HCT116 (cell line): ENCODE results near the gene ATP1A1. TPM values are rescaled to one million over a fixed set of nuclear protein-coding genes. Genes with fewer than 3 reads are reported as not detected.

Source experiments
- ATAC-seq: fragments of 200-7000 bp; cut with Tn5 transposase; 2 replicates; pipeline ENCODE4 v1.9.1; 2020; ENCODE audit warnings: mild to moderate bottlenecking, moderate library complexity
- BruUV-seq: library from RNA; stranded (reverse); fragments of 400-500 nt; replicated peaks from 2 replicates; lab custom pipeline; 2021; lab: Mats Ljungman, UMichigan
- CTCF ChIA-PET: fragments of 300-600 bp; sonication (Branson Sonifier 250); formaldehyde crosslinking; loops from one replicate; lab custom pipeline; 2021; ENCODE audit warnings: antibody characterized with exemption; lab: Charles Lee
- POLR2A ChIA-PET: fragments of 300-600, 350-600 bp; sonication (Branson Sonifier 250); formaldehyde crosslinking; loops from one replicate; lab custom pipeline; 2021; ENCODE audit warnings: antibody characterized with exemption; lab: Charles Lee
- RAD21 ChIA-PET, 2 experiments: fragments of 300-600 bp; sonication (Branson Sonifier 250); formaldehyde crosslinking; loops; one replicate each; lab custom pipeline; 2023; ENCODE audit warnings: low total read pairs in 2 of 2; ENCODE audit not compliant: uncharacterized antibody in 2 of 2, unreplicated experiment in 2 of 2, low non-redundant PET in 1 of 2; lab: Charles Lee
- DNase-seq: peaks from one replicate; pipeline ENCODE4 v3.0.0-alpha.2; 2010; ENCODE audit warnings: low read depth, low spot score
- H2AFZ ChIP-seq: fragments of 200-600 bp; shearing (Covaris generic), sonication (generic); 2 replicates; pipeline ENCODE4 v1.6.1; 2017; ENCODE audit warnings: low read depth, mixed run types, mixed read lengths, antibody characterized with exemption, low read length; ENCODE audit not compliant: poor library complexity, severe bottlenecking
- H3K27ac ChIP-seq: 2 replicates; pipeline ENCODE4 v1.5.1; 2012; ENCODE audit warnings: low read depth, low read length
- H3K27me3 ChIP-seq: fragments of 200-600 bp; sonication (generic); 2 replicates; pipeline ENCODE4 v1.6.1; 2016; ENCODE audit warnings: mixed run types, low read length, mixed read lengths; ENCODE audit not compliant: insufficient read depth
- H3K36me3 ChIP-seq, 2 experiments: fragments of 200-500 bp in 1 of 2; fragments of 200-600 bp in 1 of 2; sonication (Bioruptor generic) in 1 of 2; sonication (generic) in 1 of 2; 2 replicates each; pipeline versions ENCODE4 v1.5.1 to v1.6.1; 2014 to 2016; ENCODE audit warnings: low read length in 2 of 2, inconsistent platforms in 1 of 2, mixed read lengths in 1 of 2, mixed run types in 1 of 2; ENCODE audit not compliant: insufficient read depth in 2 of 2, control insufficient read depth in 1 of 2
- H3K4me1 ChIP-seq, 2 experiments: fragments of 200-600 bp in 1 of 2; sonication (generic) in 1 of 2; 2 replicates each; pipeline versions ENCODE4 v1.5.1 to v1.6.1; 2012 to 2017; ENCODE audit warnings: low read length in 2 of 2, inconsistent platforms in 1 of 2, mild to moderate bottlenecking in 1 of 2, mixed read lengths in 1 of 2, mixed run types in 1 of 2, moderate library complexity in 1 of 2; ENCODE audit not compliant: insufficient read depth in 2 of 2, control insufficient read depth in 1 of 2
- H3K4me2 ChIP-seq: fragments of 200-600 bp; sonication (generic); 2 replicates; pipeline ENCODE4 v1.6.1; 2017; ENCODE audit warnings: mixed run types, low read length, mixed read lengths
- H3K4me3 ChIP-seq, 2 experiments: fragments of 200-600 bp in 1 of 2; sonication (generic) in 1 of 2; replicated peaks in 1 of 2; 2 replicates each; pipeline ENCODE4 v1.5.1; 2011 to 2016; ENCODE audit warnings: low read length in 2 of 2, control low read depth in 1 of 2, low read depth in 1 of 2, mild to moderate bottlenecking in 1 of 2, mixed read lengths in 1 of 2, mixed run types in 1 of 2
- H3K79me2 ChIP-seq: fragments of 200-600 bp; sonication (generic); 2 replicates; pipeline ENCODE4 v1.6.1; 2017; ENCODE audit warnings: mild to moderate bottlenecking, mixed run types, low read length, moderate library complexity, mixed read lengths; ENCODE audit not compliant: insufficient read depth
- H3K9ac ChIP-seq: fragments of 200-600 bp; sonication (generic); 2 replicates; pipeline ENCODE4 v1.6.1; 2016; ENCODE audit warnings: low read length, mixed read lengths
- H3K9me2 ChIP-seq: fragments of 200-600 bp; sonication (generic), shearing (Covaris generic); 2 replicates; pipeline ENCODE4 v1.6.1; 2017; ENCODE audit warnings: mixed run types, mild to moderate bottlenecking, moderate library complexity; ENCODE audit not compliant: insufficient read depth
- H3K9me3 ChIP-seq, 2 experiments: fragments of 200-500 bp in 1 of 2; fragments of 200-600 bp in 1 of 2; sonication (Bioruptor generic) in 1 of 2; sonication (generic) in 1 of 2; 2 replicates each; pipeline ENCODE4 v1.6.1; 2014 to 2017; ENCODE audit warnings: low read length in 2 of 2, mixed read lengths in 2 of 2, inconsistent platforms in 1 of 2, low read depth in 1 of 2, mild to moderate bottlenecking in 1 of 2, mixed run types in 1 of 2, moderate library complexity in 1 of 2; ENCODE audit not compliant: control insufficient read depth in 1 of 2, insufficient read depth in 1 of 2
- H4K20me1 ChIP-seq: fragments of 200-600 bp; sonication (generic), shearing (Covaris generic); 2 replicates; pipeline ENCODE4 v1.6.1; 2017; ENCODE audit warnings: mixed run types, mild to moderate bottlenecking, moderate library complexity; ENCODE audit not compliant: insufficient read depth
- CBX3 ChIP-seq: IDR thresholded peaks from 2 replicates; pipeline ENCODE4 v1.6.1; 2012; ENCODE audit warnings: low read depth
- CTCF ChIP-seq, 3 experiments: fragments of 200-600 bp in 1 of 3; sonication (generic) in 1 of 3; IDR thresholded peaks in 2 of 3; conservative IDR thresholded peaks in 1 of 3; 2 replicates each; pipeline ENCODE4 v1.5.1; 2012 to 2017; ENCODE audit warnings: low read depth in 2 of 3, low read length in 2 of 3, antibody characterized with exemption in 1 of 3, borderline replicate concordance in 1 of 3, control low read depth in 1 of 3, mild to moderate bottlenecking in 1 of 3, mixed read lengths in 1 of 3, mixed run types in 1 of 3, moderate library complexity in 1 of 3; ENCODE audit not compliant: insufficient read depth in 1 of 3
- FOSL1 ChIP-seq: IDR thresholded peaks from 2 replicates; pipeline ENCODE4 v1.6.1; 2012; ENCODE audit warnings: low read depth
- JUND ChIP-seq: IDR thresholded peaks from 2 replicates; pipeline ENCODE4 v1.6.1; 2012
- MAX ChIP-seq: IDR thresholded peaks from 2 replicates; pipeline ENCODE4 v1.6.1; 2012
- POLR2A ChIP-seq: IDR thresholded peaks from 2 replicates; pipeline ENCODE4 v1.7.0; 2011; ENCODE audit warnings: borderline replicate concordance; ENCODE audit not compliant: insufficient read depth, insufficient read length; ENCODE audit errors: extremely low read depth
- RAD21 ChIP-seq: IDR thresholded peaks from 2 replicates; pipeline ENCODE4 v1.6.1; 2012; ENCODE audit warnings: low read depth, mild to moderate bottlenecking
- REST ChIP-seq: IDR thresholded peaks from 2 replicates; pipeline ENCODE4 v1.6.1; 2012; ENCODE audit warnings: low read depth
- SRF ChIP-seq: IDR thresholded peaks from 2 replicates; pipeline ENCODE4 v1.6.1; 2012; ENCODE audit warnings: low read depth
- TCF7L2 ChIP-seq: IDR thresholded peaks from 2 replicates; pipeline ENCODE4 v1.7.0; 2011; ENCODE audit warnings: borderline replicate concordance, inconsistent platforms; ENCODE audit not compliant: insufficient read depth, insufficient read length; ENCODE audit errors: extremely low read depth
- YY1 ChIP-seq: IDR thresholded peaks from 2 replicates; pipeline ENCODE4 v1.6.1; 2011; ENCODE audit warnings: low read length, low read depth, moderate library complexity, mild to moderate bottlenecking; ENCODE audit not compliant: insufficient replicate concordance; ENCODE audit errors: extremely low read depth
- ZBTB33 ChIP-seq: IDR thresholded peaks from 2 replicates; pipeline ENCODE4 v1.6.1; 2011; ENCODE audit warnings: mild to moderate bottlenecking, low read length, moderate library complexity; ENCODE audit not compliant: insufficient replicate concordance; ENCODE audit errors: extremely low read depth
- ZFX ChIP-seq: fragments of 450-650 bp; IDR thresholded peaks from 2 replicates; pipeline ENCODE4 v1.6.1; 2017
- intact Hi-C: fragments of 100-400 bp; cut with micrococcal nuclease; formaldehyde crosslinking; loops from 2 replicates; pipeline ENCODE4 v1.10.0; 2022
- total RNA-seq: library from RNA; stranded (reverse); gene quantifications from one replicate; pipeline ENCODE4 v1.2.1, GENCODE V29; 2021; ENCODE audit not compliant: unreplicated experiment

ATP1A1 gene
- total RNA-seq, 1 experiment from 2014 or later = 290 TPM

- Histone ChIP-seq H3K27ac (no peak overlapping the region), H3K4me2 (peak overlapping the region; percentile 83), H4K20me1 (no peaks in the 10 kb centered on the region), H2AFZ (no peak overlapping the region)
- TF ChIP-seq CBX3 = no peak
- no peak for TF ChIP-seq SRF
- no peak for TF ChIP-seq RAD21
- TF ChIP-seq JUND = no peak
- no peak for TF ChIP-seq ZFX
- no peak for TF ChIP-seq ZBTB33
- no peak for TF ChIP-seq FOSL1
- TF ChIP-seq MAX = no peak
- TF ChIP-seq YY1 = no peak
- TF ChIP-seq TCF7L2 = no peak
- TF ChIP-seq POLR2A = no peak
- no peak for TF ChIP-seq REST
- TF ChIP-seq CTCF (IDR thresholded peaks at IDR 0.05 in 2 of 3, conservative IDR thresholded peaks at IDR 0.05 in 1 of 3; ENCODE audit: borderline replicate concordance in 1 of 3, insufficient read depth in 1 of 3, low read depth in 2 of 3, low read length in 2 of 3) = no peak
- TF ChIP-seq, all 23 proteins: peak for 0
- POLR2A ChIA-PET = interaction anchor here (1.5 kb wide), 1 partner anchor 269 kb away, joined by 3 read pairs; no protein-coding TSS in a partner anchor
- H3K9me3 ChIP-seq = no peaks in the 10 kb centered on the region
- no peaks in the 10 kb centered on the region for H3K36me3 ChIP-seq
- no TSS peak for BruUV-seq
- intact Hi-C loops = no loop called here
- RAD21 ChIA-PET = no interaction called here
- DNase-seq = no peak
- no peaks in the 10 kb centered on the region for H3K27me3 ChIP-seq
- H3K9me2 ChIP-seq = no peaks in the 10 kb centered on the region
- H3K4me1 ChIP-seq = peaks cover 8 to 28% of the 10 kb centered on the region in 2 experiments; a peak in 3 of 4 replicates
- peak overlapping the region; percentile 88 to 89 for H3K4me3 ChIP-seq
- H3K9ac ChIP-seq = peak overlapping the region; percentile 87
- CTCF ChIA-PET = interaction anchor here (1.7 kb wide), 1 partner anchor 68 kb away, joined by 6 read pairs; no protein-coding TSS in a partner anchor
- no peak for ATAC-seq
- H3K79me2 ChIP-seq = peaks cover 11% of the 10 kb centered on the region
Measured at GRCh38 chr1:116416854-116417513, 43.9 kb downstream of the ATP1A1 start.
